Stimulated activated CD4-positive, alpha-beta T cell treated with anti-CD3 and anti-CD28 coated beads, Interleukin-2, amount 100 ng/mL, for 48 hours (primary cell): ENCODE measurements around the gene MOB3C.
"Not testable (repeated sequence)": the region's sequence is repeated elsewhere in the genome, so short reads cannot be mapped to it uniquely, and the experiment has no call there.

ENCODE experiments used
- DNase-seq, 2 donors: peaks; one replicate each; pipeline ENCODE4 v3.0.0-alpha.2; 2020

The MOB3C gene

DNA sequence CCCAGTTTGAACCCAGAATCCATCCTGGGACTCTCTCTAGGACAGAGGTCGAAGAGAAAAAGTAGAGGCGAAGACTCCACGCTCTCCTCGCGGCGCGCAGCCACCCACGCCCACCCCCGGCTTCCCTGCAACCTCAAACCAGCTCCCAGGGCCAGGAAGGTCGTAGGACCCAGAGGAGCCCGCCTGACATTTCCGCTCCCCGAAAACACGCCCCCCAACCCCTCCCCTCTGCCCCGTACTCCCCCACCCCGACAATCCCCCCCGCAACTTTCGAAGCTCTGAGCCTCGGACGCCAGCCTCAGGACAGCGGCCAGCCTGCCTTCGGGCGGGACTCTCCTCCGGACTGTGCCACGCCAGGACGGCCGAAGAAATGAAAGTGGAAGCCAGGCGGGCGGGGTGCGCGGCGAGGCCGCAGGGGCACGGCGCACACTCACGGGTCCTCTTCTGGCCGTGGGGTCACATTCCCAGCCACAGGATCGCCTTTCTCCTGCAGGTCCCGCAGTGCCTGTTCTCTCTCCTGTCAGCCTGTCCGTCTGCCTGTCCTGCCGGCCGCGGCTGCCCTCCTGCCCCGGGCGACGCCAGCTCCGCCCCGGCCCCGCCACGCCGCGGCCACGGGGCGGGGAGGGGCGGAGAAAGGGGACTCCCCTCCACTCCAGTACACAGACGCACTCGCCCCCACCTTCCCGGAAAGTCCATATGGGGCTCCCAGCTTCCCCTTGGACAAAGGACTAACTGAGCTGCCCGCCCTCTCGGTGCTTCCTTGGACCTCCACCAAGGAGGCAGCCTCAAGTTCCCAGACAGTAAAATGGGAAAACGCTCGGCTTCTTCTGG lies at the start of gene MOB3C:
MOB3C (minus strand) TSS at position 535 of the 831 bp plus-strand sequence. CDS start 3,490 bp downstream, outside the sequence.
- peak; percentile 46 to 53 for DNase-seq

- no peak for DNase-seq
Measured at GRCh38 chr1:46665983-46666382, 49.4 kb upstream of the MOB3C start.

GRCh38 chr1:46662919-46663318 lies 46.3 kb upstream of the MOB3C start:
- not testable (repeated sequence) for DNase-seq

GRCh38 chr1:46660116-46660515 lies 43.5 kb upstream of the MOB3C start:
- not testable (repeated sequence) for DNase-seq

- no peak for DNase-seq
Measured at GRCh38 chr1:46659307-46659870, 42.8 kb upstream of the MOB3C start.

- no peak for DNase-seq
Measured at GRCh38 chr1:46657775-46658174, 41.2 kb upstream of the MOB3C start.

DNA sequence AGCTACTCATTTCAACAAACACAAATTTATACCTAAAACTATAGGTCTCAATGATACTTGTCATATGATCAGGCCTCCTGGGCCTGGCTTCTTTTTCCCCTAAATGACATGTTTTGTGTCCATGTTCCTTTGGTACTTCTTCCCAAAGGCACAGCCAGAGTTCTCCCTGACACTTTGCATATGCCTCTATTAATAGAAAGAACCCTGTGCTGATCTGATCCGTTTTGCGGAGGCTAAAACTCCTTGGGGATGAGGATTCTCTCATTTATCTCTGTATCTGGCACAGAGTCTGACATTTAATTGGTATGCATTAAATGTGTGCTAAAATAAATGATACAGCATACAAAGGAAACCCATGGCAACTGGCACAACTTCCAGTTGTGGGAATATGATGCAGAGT lies 40.0 kb upstream of the MOB3C start:
- no peak for DNase-seq

DNA sequence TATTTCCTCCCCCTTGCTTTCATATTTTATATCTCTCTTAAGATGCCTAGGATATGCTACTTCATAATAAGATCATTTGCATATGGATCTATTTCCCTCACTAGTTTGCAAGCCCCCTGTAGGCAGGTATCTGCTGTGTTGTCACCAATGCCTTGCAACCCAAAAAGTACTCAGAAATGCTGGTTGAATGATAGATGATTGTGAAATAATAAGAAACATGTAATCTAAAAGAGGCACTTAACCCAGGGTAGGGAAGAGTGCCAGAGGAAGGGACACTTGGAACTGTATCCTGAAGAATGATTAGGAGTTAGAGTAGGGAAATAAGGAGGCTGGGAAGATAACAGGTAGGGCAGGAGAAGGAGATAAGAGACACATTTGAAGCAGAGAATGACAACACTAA lies 39.2 kb upstream of the MOB3C start:
- no peak for DNase-seq

DNA sequence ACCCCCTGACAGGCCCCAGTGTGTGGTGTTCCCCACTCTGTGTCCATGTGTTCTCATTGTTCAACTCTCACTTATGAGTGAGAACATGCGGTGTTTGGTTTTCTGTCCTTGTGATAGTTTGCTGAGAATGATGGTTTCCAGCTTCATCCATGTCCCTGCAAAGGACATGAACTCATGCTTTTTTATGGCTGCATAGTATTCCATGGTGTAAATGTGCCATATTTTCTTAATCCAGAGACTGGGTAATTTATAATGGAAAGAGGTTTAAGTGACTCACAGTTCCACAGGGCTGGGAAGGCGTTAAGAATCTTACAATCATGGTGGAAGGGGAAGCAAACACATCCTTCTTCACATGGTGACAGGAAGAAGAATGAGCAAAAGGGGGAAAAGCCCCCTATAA lies 38.1 kb upstream of the MOB3C start:
- DNase-seq: not testable (repeated sequence)

GRCh38 chr1:46654012-46654411 lies 37.4 kb upstream of the MOB3C start:
- no peak for DNase-seq

- DNase-seq: no peak
Measured at GRCh38 chr1:46653405-46653958, 36.9 kb upstream of the MOB3C start.

GRCh38 chr1:46652321-46653100 lies 35.9 kb upstream of the MOB3C start:
- DNase-seq: no peak

DNA sequence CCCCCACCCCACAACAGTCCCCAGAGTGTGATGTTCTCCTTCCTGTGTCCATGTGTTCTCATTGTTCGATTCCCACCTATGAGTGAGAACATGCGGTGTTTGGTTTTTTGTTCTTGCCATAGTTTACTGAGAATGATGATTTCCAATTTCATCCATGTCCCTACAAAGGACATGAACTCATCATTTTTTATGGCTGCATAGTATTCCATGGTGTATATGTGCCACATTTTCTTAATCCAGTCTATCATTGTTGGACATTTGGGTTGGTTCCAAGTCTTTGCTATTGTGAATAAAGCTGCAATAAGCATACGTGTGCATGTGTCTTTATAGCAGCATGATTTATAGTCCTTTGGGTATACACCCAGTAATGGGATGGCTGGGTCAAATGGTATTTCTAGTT lies 34.5 kb upstream of the MOB3C start:
- DNase-seq: not testable (repeated sequence)

DNA sequence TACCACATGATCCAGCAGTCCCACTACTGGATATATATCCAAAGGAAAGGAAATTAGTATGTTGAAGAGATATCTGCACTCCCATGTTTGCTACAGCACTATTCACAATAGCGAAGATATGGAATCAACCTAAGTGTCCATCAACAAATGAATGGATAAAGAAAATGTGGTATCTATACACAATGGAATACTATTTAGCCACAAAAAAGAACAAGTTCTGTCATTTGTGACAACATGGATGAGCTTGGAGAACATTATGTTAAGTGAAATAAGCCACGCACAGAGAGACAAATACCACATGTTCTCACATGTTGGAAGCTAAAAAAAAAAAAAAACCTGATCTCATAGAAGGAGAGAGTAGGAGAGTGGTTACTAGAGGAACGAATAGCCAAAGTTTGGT lies 33.9 kb upstream of the MOB3C start:
- DNase-seq: no peak

DNA sequence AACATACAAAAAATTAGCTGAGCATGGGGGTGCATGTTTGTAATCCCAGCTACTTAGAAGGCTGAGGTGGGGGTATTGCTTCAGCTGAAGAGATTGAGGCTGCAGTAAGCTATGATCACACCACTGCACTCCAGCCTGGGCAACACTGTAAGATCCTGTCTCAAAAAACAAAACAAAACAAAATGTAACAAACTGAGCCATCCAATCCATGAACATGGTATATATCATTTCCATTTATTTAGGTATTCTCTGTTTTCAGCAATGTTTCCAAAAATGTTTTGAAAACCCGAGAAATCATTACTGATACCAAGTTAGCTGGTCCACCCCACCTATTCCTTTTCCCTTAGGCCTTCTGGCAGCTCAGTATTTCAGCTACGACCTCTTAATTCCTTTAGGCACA lies 33.2 kb upstream of the MOB3C start:
- no peak for DNase-seq

- DNase-seq: no peak
Measured at GRCh38 chr1:46647611-46648010, 31.0 kb upstream of the MOB3C start.

- DNase-seq: no peak
Measured at GRCh38 chr1:46646844-46647243, 30.2 kb upstream of the MOB3C start.

DNA sequence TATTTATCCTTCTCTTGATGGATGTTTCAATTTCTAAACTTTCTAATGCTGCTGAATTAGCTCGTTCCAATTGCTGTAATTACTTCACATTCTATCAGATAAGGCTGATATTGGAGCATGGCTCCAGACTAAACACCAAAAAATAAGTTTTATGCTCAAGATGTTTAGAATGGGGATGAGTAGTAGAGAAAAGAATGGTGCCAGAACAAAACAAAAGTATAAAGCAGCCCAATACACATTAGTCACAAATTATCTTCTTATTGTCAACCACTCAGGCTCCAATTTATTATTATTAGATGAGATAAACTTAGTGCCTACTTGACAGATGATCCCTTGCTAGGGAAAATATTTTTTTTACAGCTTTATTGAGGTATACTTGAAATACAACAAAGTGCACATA lies 29.7 kb upstream of the MOB3C start:
- no peak for DNase-seq

GRCh38 chr1:46645815-46646214 lies 29.2 kb upstream of the MOB3C start:
- no peak for DNase-seq

- no peak for DNase-seq
Measured at GRCh38 chr1:46643368-46643775, 26.8 kb upstream of the MOB3C start.

DNA sequence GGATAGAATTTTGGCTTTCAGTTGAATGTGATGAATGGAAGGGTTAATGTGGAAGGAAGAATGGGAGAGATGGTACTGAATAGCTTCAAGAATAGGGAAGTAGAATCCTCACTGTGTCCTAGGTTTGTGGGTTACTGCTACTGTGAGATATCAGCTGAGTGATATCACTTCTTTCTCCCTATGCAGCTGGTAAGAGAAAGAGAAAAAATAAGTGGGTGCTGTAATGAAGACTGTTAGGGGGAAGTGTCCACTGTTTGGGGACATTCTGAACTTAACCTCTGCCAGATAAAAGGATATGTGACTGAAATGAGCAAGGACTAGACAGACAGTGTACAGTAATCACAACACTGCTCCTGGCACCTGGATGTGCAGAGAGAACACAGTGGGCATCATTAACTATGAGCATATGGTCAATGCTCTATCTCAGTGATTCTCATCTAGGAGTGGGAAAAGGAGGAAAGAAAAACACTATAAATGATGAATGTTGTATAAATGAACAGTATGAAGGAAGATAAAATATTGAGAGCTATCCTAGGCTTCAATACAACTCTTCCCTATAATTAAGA lies 25.6 kb upstream of the MOB3C start:
- no peak for DNase-seq

GRCh38 chr1:46639547-46639946 lies 22.9 kb upstream of the MOB3C start:
- DNase-seq: no peak

GRCh38 chr1:46638921-46639320 lies 22.3 kb upstream of the MOB3C start:
- no peak for DNase-seq
